Testis (tissue), 3 donors: ENCODE data around the gene ABCG1. TPM values are rescaled to one million over a fixed set of nuclear protein-coding genes. Genes with fewer than 3 reads are reported as not detected.

Experiments used
- DNase-seq: peaks from one replicate; pipeline ENCODE4 v3.0.0-alpha.2; 2019
- H3K27ac ChIP-seq, 2 donors: fragments of 200-600 bp; sonication (generic); one replicate each; pipeline ENCODE4 v1.5.1; 2019
- H3K27me3 ChIP-seq: fragments of 200-600 bp; sonication (generic); one replicate; pipeline ENCODE4 v1.5.1; 2019
- H3K36me3 ChIP-seq: fragments of 200-600 bp; sonication (generic); one replicate; pipeline ENCODE4 v1.5.1; 2017; ENCODE audit warnings: low read depth; ENCODE audit errors: missing control alignments
- H3K4me1 ChIP-seq: fragments of 200-600 bp; sonication (generic); one replicate; pipeline ENCODE4 v1.5.1; 2019
- H3K4me3 ChIP-seq, 2 donors: fragments of 200-600 bp; sonication (generic); one replicate each; pipeline ENCODE4 v1.5.1; 2017 to 2019
- H3K9me3 ChIP-seq: fragments of 200-600 bp; sonication (generic); one replicate; pipeline ENCODE4 v1.5.1; 2017
- CTCF ChIP-seq, 3 experiments: fragments of 450-650 bp in 2 of 3; fragments of 200-600 bp in 1 of 3; sonication (generic) in 1 of 3; IDR thresholded peaks; one replicate each; pipeline ENCODE4 v1.5.1; 2016 to 2019; ENCODE audit warnings: antibody characterized with exemption in 3 of 3, mild to moderate bottlenecking in 2 of 3, moderate library complexity in 1 of 3
- POLR2A ChIP-seq: fragments of 450-650 bp; IDR thresholded peaks from one replicate; pipeline ENCODE4 v1.6.1; 2017; ENCODE audit warnings: antibody characterized with exemption, mild to moderate bottlenecking, moderate library complexity
- WGBS, 2 donors: methylation state at CpG; one replicate each; pipeline ENCODE4 v1.1.5; 2018; 5-methylcytosine and 5-hydroxymethylcytosine counted together
- intact Hi-C: fragments of 100-400 bp; cut with DNase I; formaldehyde crosslinking; loops from one replicate; pipeline ENCODE4 v1.15.1; 2023; ENCODE audit warnings: low total_unique reads
- polyA plus RNA-seq: library from polyadenylated mRNA; stranded (reverse); fragments of 350-450 nt; fragmentation: Illumina TruSeq; extraction: RNeasy Lipid Tissue Mini Kit (QIAGEN cat#74804); gene quantifications from one replicate; pipeline ENCODE4 v1.2.3, GENCODE V29; 2014; ENCODE audit warnings: low read depth, low replicate concordance; ENCODE audit not compliant: insufficient read depth
- total RNA-seq, 2 donors: library from RNA; depleted of rRNA; stranded (reverse); fragments of >200 nt; gene quantifications; one replicate each; pipeline ENCODE4 v1.2.3, GENCODE V29; 2016

Gene ABCG1
- total and polyA plus RNA-seq, 3 donors from 2014 or later: 4.6 to 5.9 (median 5.1) TPM

DNA sequence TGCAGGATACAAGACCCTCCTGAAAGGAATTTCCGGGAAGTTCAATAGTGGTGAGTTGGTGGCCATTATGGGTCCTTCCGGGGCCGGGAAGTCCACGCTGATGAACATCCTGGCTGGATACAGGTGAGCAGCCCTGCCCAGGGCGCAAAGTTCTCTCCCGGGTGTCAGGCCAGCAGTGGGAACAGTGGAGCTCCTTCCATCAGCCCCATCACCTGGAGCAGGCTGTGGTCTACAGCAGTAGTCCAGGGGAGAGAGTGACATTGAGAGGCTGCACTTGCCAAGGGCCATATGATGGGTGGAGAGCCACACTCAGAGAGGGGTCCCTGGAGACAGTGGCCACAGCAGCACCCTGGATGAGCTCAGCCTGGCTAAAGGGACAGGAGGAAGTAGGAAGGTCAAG is 52.1 kb downstream of the ABCG1 start:
- H3K4me3 ChIP-seq: no peak overlapping the region
- no peak overlapping the region for H3K27ac ChIP-seq
- H3K36me3 ChIP-seq: no peaks in the 10 kb centered on the region
- no peaks in the 10 kb centered on the region for H3K9me3 ChIP-seq
- no peaks in the 10 kb centered on the region for H3K27me3 ChIP-seq
- 89 to 93% methylated on average over 6 of the region's 6 CpGs for WGBS, 2 donors
- intact Hi-C loops: no loop called here
- DNase-seq: no peak
- H3K4me1 ChIP-seq: no peaks in the 10 kb centered on the region
- no peak for TF ChIP-seq CTCF (IDR thresholded peaks at IDR 0.05)
- no peak for TF ChIP-seq POLR2A

DNA sequence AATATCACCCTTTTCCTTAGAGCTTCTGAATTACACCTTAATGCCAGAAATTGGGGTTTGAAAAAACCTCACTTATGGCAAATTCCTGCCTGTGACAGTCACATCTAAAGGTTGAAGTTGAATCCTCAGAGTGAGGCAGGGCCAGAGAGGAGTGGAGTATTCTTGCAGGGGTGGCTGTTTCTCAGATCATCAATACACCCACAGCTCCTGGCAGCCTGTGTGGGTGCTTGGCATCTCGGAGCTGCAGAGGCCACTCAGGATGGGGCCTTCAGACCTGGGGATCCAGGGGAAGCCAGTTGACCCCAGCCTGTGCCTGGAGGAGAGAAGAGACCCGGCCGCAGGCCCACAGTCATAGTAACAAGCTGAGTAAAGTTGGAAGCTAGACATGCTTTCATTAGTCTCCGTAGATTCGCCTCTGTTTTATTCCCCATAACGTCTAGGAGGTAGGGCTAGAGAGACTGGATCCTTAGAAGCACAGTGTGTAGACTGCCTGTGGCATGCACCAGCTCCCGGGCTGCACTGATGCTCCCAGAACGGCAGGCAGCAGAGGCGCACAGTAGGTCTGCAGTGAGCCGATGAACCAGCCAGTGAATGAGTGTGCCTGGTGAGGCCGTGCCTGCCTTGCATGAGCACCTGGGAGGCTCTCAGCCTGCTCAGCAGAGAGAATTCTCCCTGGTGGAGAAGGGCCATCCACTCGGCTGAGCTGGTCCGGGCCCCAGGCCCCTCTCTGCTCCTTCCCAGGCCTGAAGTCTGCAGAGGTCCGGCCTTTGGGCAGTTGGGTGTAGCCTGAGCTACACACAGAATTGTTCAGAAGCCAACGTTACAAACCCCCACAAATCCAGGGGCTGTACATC is 53.4 kb downstream of the ABCG1 start:
- intact Hi-C loops: no loop called here
- no peaks in the 10 kb centered on the region for H3K27me3 ChIP-seq
- no peaks in the 10 kb centered on the region for H3K36me3 ChIP-seq
- H3K9me3 ChIP-seq: no peaks in the 10 kb centered on the region
- 93% methylated on average over 9 to 14 of the region's 15 CpGs for WGBS, 2 donors
- no peaks in the 10 kb centered on the region for H3K4me1 ChIP-seq
- no peak overlapping the region for H3K4me3 ChIP-seq
- H3K27ac ChIP-seq: no peak overlapping the region
- no peak for TF ChIP-seq CTCF (IDR thresholded peaks at IDR 0.05)
- TF ChIP-seq POLR2A: no peak
- DNase-seq: no peak

DNA sequence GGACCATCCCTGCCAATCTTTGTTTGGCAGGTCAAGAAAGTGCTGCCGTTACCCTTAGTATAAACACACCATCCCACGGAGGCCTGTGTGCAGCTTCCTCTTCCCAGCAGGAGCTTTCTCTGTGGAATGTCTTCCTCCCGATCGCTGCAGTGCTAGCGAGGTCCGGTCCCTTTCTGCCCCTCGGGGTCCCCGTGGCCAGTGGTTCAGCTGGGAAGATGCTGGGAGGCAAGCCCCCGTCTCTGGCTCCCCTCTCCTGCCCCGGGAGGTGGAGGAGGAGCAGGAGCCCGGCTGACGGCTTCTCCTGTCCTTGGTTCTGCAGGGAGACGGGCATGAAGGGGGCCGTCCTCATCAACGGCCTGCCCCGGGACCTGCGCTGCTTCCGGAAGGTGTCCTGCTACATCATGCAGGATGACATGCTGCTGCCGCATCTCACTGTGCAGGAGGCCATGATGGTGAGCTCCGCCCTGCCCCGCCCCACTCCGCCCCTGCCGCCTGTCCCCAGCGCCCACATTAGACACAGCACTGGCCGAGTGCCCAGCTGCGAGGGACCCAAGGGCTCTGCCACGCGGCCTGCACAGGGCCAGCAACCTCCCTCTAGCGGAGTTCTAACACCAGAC is 54.2 kb downstream of the ABCG1 start:
- Histone ChIP-seq H3K9me3 (no peaks in the 10 kb centered on the region), H3K27ac (no peak overlapping the region), H3K4me1 (no peaks in the 10 kb centered on the region), H3K36me3 (no peaks in the 10 kb centered on the region), H3K4me3 (no peak overlapping the region), H3K27me3 (no peaks in the 10 kb centered on the region)
- 88 to 89% methylated on average over 19 to 29 of the region's 29 CpGs for WGBS, 2 donors
- DNase-seq: no peak
- TF ChIP-seq POLR2A (no peak), CTCF (IDR thresholded peaks at IDR 0.05) (no peak)
- intact Hi-C loops: no loop called here

DNA sequence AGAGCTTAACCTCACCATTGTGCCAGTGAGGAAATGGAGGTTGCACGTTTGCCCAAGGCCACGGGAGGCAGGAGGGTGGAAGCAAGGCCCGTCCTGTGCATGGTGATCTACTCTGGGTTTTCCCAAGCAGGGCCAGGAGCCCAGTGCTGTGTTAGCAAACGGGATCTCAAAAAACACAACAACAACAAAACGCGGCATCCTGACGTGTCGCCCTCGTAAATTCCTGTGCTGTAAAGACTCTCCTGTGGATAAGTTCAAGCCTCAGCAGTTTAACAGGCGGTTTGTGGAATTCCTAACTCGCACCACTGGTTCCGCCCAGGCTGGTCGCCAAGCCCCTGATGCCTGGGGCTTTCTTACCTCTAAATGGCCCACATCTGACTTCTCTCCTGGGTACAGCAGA is 57.1 kb downstream of the ABCG1 start:
- no peaks in the 10 kb centered on the region for H3K9me3 ChIP-seq
- H3K27me3 ChIP-seq: no peaks in the 10 kb centered on the region
- TF ChIP-seq POLR2A (no peak), CTCF (IDR thresholded peaks at IDR 0.05) (no peak)
- intact Hi-C loops: no loop called here
- H3K36me3 ChIP-seq: no peaks in the 10 kb centered on the region
- no peaks in the 10 kb centered on the region for H3K4me1 ChIP-seq
- DNase-seq: no peak
- no peak overlapping the region for H3K27ac ChIP-seq
- H3K4me3 ChIP-seq: no peak overlapping the region
- WGBS, 2 donors: 81 to 88% methylated on average over 11 to 13 of the region's 13 CpGs
